IMR-90 (cell line): Measurements from ENCODE around the gene ARAP3. TPM values are rescaled to one million over a fixed set of nuclear protein-coding genes. Genes with fewer than 3 reads are reported as not detected.

Experiments
- ATAC-seq: fragments of 200-7000 bp; cut with Tn5 transposase; 2 replicates; pipeline ENCODE4 v1.9.1; 2020; ENCODE audit warnings: low read depth, mild to moderate bottlenecking, moderate library complexity
- BruUV-seq: library from RNA; stranded (reverse); fragments of 400-500 nt; replicated peaks from 2 replicates; lab custom pipeline; 2021; lab: Mats Ljungman, UMichigan
- CTCF ChIA-PET: fragments of 300-600 bp; formaldehyde crosslinking; extraction: SDS; loops from one replicate; lab custom pipeline; 2021; ENCODE audit warnings: antibody characterized with exemption; lab: Yijun Ruan, JAX
- POLR2A ChIA-PET: fragments of 300-600 bp; sonication (Branson Sonifier 250); formaldehyde crosslinking; loops from one replicate; lab custom pipeline; 2022; ENCODE audit warnings: antibody characterized with exemption; ENCODE audit not compliant: unreplicated experiment; lab: Charles Lee
- DNase-seq: peaks from one replicate; pipeline ENCODE4 v3.0.0; 2013
- H2AFZ ChIP-seq: replicated peaks from 2 replicates; pipeline ENCODE3; 2013; ENCODE audit warnings: low read length, mild to moderate bottlenecking; ENCODE audit not compliant: poor library complexity
- H2AK5ac ChIP-seq: 2 replicates; pipeline ENCODE4 v1.6.1; 2013; ENCODE audit warnings: low read depth, low read length, inconsistent platforms
- H2AK9ac ChIP-seq: replicated peaks from 2 replicates; pipeline ENCODE3; 2013; ENCODE audit warnings: mild to moderate bottlenecking, low read depth, low read length, moderate library complexity; ENCODE audit not compliant: poor library complexity
- H2BK120ac ChIP-seq: 2 replicates; pipeline ENCODE4 v1.6.1; 2013; ENCODE audit warnings: low read depth, low read length, inconsistent platforms
- H2BK15ac ChIP-seq: 3 replicates; pipeline ENCODE4 v1.6.1; 2013; ENCODE audit warnings: low read depth, low read length, inconsistent platforms
- H2BK20ac ChIP-seq: 2 replicates; pipeline ENCODE4 v1.6.1; 2013; ENCODE audit warnings: low read depth, mild to moderate bottlenecking, inconsistent platforms, low read length, moderate library complexity
- H2BK5ac ChIP-seq: 2 replicates; pipeline ENCODE4 v1.6.1; 2013; ENCODE audit warnings: mild to moderate bottlenecking, low read depth, low read length, inconsistent platforms; ENCODE audit not compliant: poor library complexity, severe bottlenecking
- H3K14ac ChIP-seq: replicated peaks from 2 replicates; pipeline ENCODE4 v1.6.1; 2013; ENCODE audit warnings: low read depth, low read length, inconsistent platforms
- H3K18ac ChIP-seq: 2 replicates; pipeline ENCODE4 v1.6.1; 2013; ENCODE audit warnings: low read depth, low read length, control low read depth
- H3K23ac ChIP-seq: 2 replicates; pipeline ENCODE4 v1.6.1; 2013; ENCODE audit warnings: low read depth, low read length, inconsistent platforms
- H3K27ac ChIP-seq: 2 replicates; pipeline ENCODE4 v1.5.1; 2013; ENCODE audit warnings: mild to moderate bottlenecking, control low read depth, low read length; ENCODE audit not compliant: insufficient read depth
- H3K27me3 ChIP-seq: 2 replicates; pipeline ENCODE4 v1.6.1; 2013; ENCODE audit warnings: low read length; ENCODE audit not compliant: control insufficient read depth, insufficient read depth
- H3K36me3 ChIP-seq: 2 replicates; pipeline ENCODE4 v1.6.1; 2013; ENCODE audit warnings: low read length, mixed read lengths; ENCODE audit not compliant: control insufficient read depth, insufficient read depth
- H3K4ac ChIP-seq: 2 replicates; pipeline ENCODE4 v1.6.1; 2013; ENCODE audit warnings: low read depth, low read length, inconsistent platforms
- H3K4me1 ChIP-seq: 2 replicates; pipeline ENCODE4 v1.6.1; 2013; ENCODE audit warnings: low read length, mixed read lengths; ENCODE audit not compliant: control insufficient read depth, insufficient read depth
- H3K4me2 ChIP-seq: 2 replicates; pipeline ENCODE4 v1.6.1; 2013; ENCODE audit warnings: low read depth, mild to moderate bottlenecking, control low read depth, low read length, moderate library complexity
- H3K4me3 ChIP-seq: 2 replicates; pipeline ENCODE4 v1.5.1; 2013; ENCODE audit warnings: low read depth, mild to moderate bottlenecking, control low read depth, low read length, moderate library complexity; ENCODE audit not compliant: insufficient read depth
- H3K56ac ChIP-seq: 2 replicates; pipeline ENCODE4 v1.6.1; 2013; ENCODE audit warnings: low read length, inconsistent platforms; ENCODE audit not compliant: insufficient read depth; ENCODE audit errors: extremely low read depth
- H3K79me1 ChIP-seq, 2 experiments: 2 replicates each; pipeline ENCODE4 v1.6.1; 2013; ENCODE audit warnings: low read length in 2 of 2, inconsistent platforms in 1 of 2, low read depth in 1 of 2
- H3K9ac ChIP-seq: 2 replicates; pipeline ENCODE4 v1.6.1; 2013; ENCODE audit warnings: low read depth, low read length, control low read depth
- H3K9me1 ChIP-seq: 2 replicates; pipeline ENCODE4 v1.6.1; 2013; ENCODE audit warnings: low read length, inconsistent platforms; ENCODE audit not compliant: insufficient read depth
- H3K9me3 ChIP-seq: 2 replicates; pipeline ENCODE4 v1.6.1; 2013; ENCODE audit warnings: low read length; ENCODE audit not compliant: control insufficient read depth, insufficient read depth
- H4K20me1 ChIP-seq: 2 replicates; pipeline ENCODE4 v1.6.1; 2013; ENCODE audit warnings: low read length, inconsistent platforms; ENCODE audit not compliant: insufficient read depth
- H4K5ac ChIP-seq: 2 replicates; pipeline ENCODE4 v1.6.1; 2013; ENCODE audit warnings: mild to moderate bottlenecking, low read depth, low read length, control low read depth
- H4K8ac ChIP-seq, 2 experiments: 2 replicates each; pipeline ENCODE4 v1.6.1; 2013; ENCODE audit warnings: low read depth in 2 of 2, low read length in 2 of 2, control low read depth in 1 of 2, inconsistent platforms in 1 of 2
- H4K91ac ChIP-seq: 2 replicates; pipeline ENCODE4 v1.6.1; 2013; ENCODE audit warnings: low read depth, low read length, inconsistent platforms; ENCODE audit not compliant: insufficient read depth
- CEBPB ChIP-seq: IDR thresholded peaks from 2 replicates; pipeline ENCODE4 v1.6.1; 2012; ENCODE audit warnings: low read depth, low read length, improper control_type of control experiment
- FOS ChIP-seq: fragments of 150-350 bp; IDR thresholded peaks from 2 replicates; pipeline ENCODE4 v1.6.1; 2016; ENCODE audit warnings: low read depth, low read length
- RCOR1 ChIP-seq: IDR thresholded peaks from 2 replicates; pipeline ENCODE4 v1.6.1; 2012; ENCODE audit warnings: mild to moderate bottlenecking, low read length, improper control_type of control experiment; ENCODE audit not compliant: insufficient replicate concordance
- RFX5 ChIP-seq: IDR thresholded peaks from 2 replicates; pipeline ENCODE4 v1.8.0; 2012; ENCODE audit warnings: low read depth, mild to moderate bottlenecking, low read length, moderate library complexity
- WGBS, 2 experiments: methylation state at CpG; one replicate each; pipeline versions ENCODE4 v1.1.5 to v1.1.7; 2013; ENCODE audit warnings: missing lambda C conversion rate in 2 of 2; ENCODE audit not compliant: insufficient read length in 1 of 2; ENCODE audit errors: extremely low coverage in 2 of 2; 5-methylcytosine and 5-hydroxymethylcytosine counted together
- dilution Hi-C: fragments of 300-500 bp; cut with HindIII; formaldehyde crosslinking; loops from one replicate; pipeline ENCODE4 v1.14.3; 2018; ENCODE audit warnings: low sequenced_read_pairs; ENCODE audit not compliant: unreplicated experiment
- in situ Hi-C: fragments of 300-500 bp; cut with MboI; formaldehyde crosslinking; loops from 3 replicates; pipeline ENCODE4 v1.14.3; 2019; ENCODE audit warnings: low sequenced_read_pairs, inconsistent platforms, mixed read lengths
- intact Hi-C: fragments of 100-400 bp; cut with micrococcal nuclease; formaldehyde crosslinking; loops from 2 replicates; pipeline ENCODE4 v1.10.0; 2022
- polyA plus RNA-seq, 3 experiments: library from polyadenylated mRNA; depleted of rRNA; stranded (reverse); fragments of >200 nt; gene quantifications; 2 replicates each; pipeline ENCODE4 v1.2.3, GENCODE V29; 2012; ENCODE audit warnings: low replicate concordance in 1 of 3
- total RNA-seq: library from RNA; depleted of rRNA; stranded (reverse); fragments of >200 nt; gene quantifications from 2 replicates; pipeline ENCODE4 v1.2.3, GENCODE V29; 2012
- TF ChIP-seq, protein P1 (sequence below): fragments of 150-350 bp; IDR thresholded peaks from 2 replicates; pipeline ENCODE4 v1.6.1; 2017; ENCODE audit warnings: mild to moderate bottlenecking, antibody characterized with exemption, low read length, low read depth
- TF ChIP-seq, protein P2 (sequence below): fragments of 150-350 bp; IDR thresholded peaks from 2 replicates; pipeline ENCODE4 v1.6.1; 2016; ENCODE audit warnings: low read depth, mild to moderate bottlenecking, low read length, moderate library complexity, borderline replicate concordance
- TF ChIP-seq, protein P3 (sequence below): conservative IDR thresholded peaks from 2 replicates; pipeline ENCODE4 v1.5.1; 2012; ENCODE audit warnings: mild to moderate bottlenecking, low read depth, low read length, improper control_type of control experiment

Gene ARAP3
- total and polyA plus RNA-seq, 2 of the 4 experiments (the other 2 are of a cell fraction) = 2.2 to 6.9 TPM

DNA sequence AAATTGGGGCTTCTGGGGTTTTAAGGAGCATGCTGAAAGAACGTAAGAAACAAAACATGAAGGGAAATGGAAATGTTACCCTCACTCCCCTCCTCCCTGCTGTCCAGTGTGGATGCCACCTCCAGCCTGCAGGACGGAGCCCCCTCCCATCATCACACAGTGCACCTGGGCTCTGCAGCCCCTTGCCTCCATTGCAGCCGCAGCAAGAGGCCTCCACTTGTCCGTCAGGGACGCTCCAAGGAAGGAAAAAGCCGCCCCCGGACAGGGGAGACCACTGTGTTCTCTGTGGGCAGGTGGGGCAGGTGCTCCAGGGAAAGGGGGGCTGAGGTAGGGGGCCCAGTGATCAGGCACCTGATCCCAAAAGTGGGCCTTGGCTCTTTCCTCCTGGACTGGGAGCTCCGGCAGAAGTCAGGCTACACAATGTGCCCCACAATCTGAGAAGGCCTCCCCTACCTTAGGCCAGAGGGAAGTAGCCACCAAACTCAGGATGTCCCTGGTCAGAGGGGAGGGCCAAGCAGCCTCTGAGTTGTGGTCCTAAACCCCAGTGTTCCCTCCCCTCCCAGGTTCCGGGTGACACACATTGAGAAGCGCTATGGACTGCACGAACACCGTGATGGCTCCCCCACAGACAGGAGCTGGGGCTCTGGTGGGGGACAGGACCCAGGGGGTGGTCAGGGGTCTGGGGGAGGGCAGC is 42.5 kb downstream of the ARAP3 start:
- H3K27ac ChIP-seq = no peak overlapping the region
- CTCF ChIA-PET = no interaction called here
- peaks cover 23% of the 10 kb centered on the region for H4K20me1 ChIP-seq
- no peak overlapping the region for H3K56ac ChIP-seq
- no peak overlapping the region for H3K4ac ChIP-seq
- ATAC-seq (no peak), DNase-seq (no peak)
- no peak overlapping the region for H3K18ac ChIP-seq
- in situ Hi-C loops (no loop called here), intact Hi-C loops (no loop called here), dilution Hi-C loops (no loop called here)
- H2BK120ac ChIP-seq = no peak overlapping the region
- H2BK15ac ChIP-seq = no peak overlapping the region
- H3K36me3 ChIP-seq = peaks cover 18% of the 10 kb centered on the region
- H3K9me3 ChIP-seq = no peaks in the 10 kb centered on the region
- H3K4me2 ChIP-seq = no peak overlapping the region
- no peak overlapping the region for H4K8ac ChIP-seq
- no TSS peak for BruUV-seq
- no peak overlapping the region for H3K14ac ChIP-seq
- H3K4me1 ChIP-seq = peaks cover 12% of the 10 kb centered on the region
- no peak overlapping the region for H2AFZ ChIP-seq
- no peaks in the 10 kb centered on the region for H3K27me3 ChIP-seq
- H2BK20ac ChIP-seq = no peak overlapping the region
- no peak overlapping the region for H3K23ac ChIP-seq
- no peak overlapping the region for H4K91ac ChIP-seq
- no CpG with 5 or more reads among the region's 12 CpGs for WGBS, 2 experiments
- POLR2A ChIA-PET = no interaction called here
- H2AK5ac ChIP-seq = no peak overlapping the region
- H3K4me3 ChIP-seq = no peak overlapping the region
- TF ChIP-seq, protein P1, sequence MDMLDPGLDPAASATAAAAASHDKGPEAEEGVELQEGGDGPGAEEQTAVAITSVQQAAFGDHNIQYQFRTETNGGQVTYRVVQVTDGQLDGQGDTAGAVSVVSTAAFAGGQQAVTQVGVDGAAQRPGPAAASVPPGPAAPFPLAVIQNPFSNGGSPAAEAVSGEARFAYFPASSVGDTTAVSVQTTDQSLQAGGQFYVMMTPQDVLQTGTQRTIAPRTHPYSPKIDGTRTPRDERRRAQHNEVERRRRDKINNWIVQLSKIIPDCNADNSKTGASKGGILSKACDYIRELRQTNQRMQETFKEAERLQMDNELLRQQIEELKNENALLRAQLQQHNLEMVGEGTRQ = no peak
- TF ChIP-seq, protein P2, sequence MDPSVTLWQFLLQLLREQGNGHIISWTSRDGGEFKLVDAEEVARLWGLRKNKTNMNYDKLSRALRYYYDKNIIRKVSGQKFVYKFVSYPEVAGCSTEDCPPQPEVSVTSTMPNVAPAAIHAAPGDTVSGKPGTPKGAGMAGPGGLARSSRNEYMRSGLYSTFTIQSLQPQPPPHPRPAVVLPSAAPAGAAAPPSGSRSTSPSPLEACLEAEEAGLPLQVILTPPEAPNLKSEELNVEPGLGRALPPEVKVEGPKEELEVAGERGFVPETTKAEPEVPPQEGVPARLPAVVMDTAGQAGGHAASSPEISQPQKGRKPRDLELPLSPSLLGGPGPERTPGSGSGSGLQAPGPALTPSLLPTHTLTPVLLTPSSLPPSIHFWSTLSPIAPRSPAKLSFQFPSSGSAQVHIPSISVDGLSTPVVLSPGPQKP = no peak
- TF ChIP-seq CEBPB (no peak), RFX5 (no peak), FOS (no peak), RCOR1 (no peak)
- TF ChIP-seq, protein P3, sequence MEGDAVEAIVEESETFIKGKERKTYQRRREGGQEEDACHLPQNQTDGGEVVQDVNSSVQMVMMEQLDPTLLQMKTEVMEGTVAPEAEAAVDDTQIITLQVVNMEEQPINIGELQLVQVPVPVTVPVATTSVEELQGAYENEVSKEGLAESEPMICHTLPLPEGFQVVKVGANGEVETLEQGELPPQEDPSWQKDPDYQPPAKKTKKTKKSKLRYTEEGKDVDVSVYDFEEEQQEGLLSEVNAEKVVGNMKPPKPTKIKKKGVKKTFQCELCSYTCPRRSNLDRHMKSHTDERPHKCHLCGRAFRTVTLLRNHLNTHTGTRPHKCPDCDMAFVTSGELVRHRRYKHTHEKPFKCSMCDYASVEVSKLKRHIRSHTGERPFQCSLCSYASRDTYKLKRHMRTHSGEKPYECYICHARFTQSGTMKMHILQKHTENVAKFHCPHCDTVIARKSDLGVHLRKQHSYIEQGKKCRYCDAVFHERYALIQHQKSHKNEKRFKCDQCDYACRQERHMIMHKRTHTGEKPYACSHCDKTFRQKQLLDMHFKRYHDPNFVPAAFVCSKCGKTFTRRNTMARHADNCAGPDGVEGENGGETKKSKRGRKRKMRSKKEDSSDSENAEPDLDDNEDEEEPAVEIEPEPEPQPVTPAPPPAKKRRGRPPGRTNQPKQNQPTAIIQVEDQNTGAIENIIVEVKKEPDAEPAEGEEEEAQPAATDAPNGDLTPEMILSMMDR = no peak
- no peak overlapping the region for H3K9ac ChIP-seq
- H3K9me1 ChIP-seq = peaks cover 28% of the 10 kb centered on the region
- no peak overlapping the region for H2BK5ac ChIP-seq
- no peak overlapping the region for H4K5ac ChIP-seq
- H2AK9ac ChIP-seq = no peak overlapping the region
- peaks cover 16 to 36% of the 10 kb centered on the region in 2 experiments for H3K79me1 ChIP-seq
